Duodenal mucosa (tissue), 2 donors: ENCODE results near the gene NAGK.
"Not testable (repeated sequence)": the region's sequence is repeated elsewhere in the genome, so short reads cannot be mapped to it uniquely, and the experiment has no call there.

Experiments
- H3K27ac ChIP-seq: one replicate; pipeline ENCODE4 v1.7.0; 2013; ENCODE audit warnings: low read depth, low read length
- H3K27me3 ChIP-seq, 2 donors: one replicate each; pipeline ENCODE4 v1.7.0; 2013; ENCODE audit warnings: low read length in 2 of 2, control low read depth in 1 of 2; ENCODE audit not compliant: insufficient read depth in 2 of 2, control insufficient read depth in 1 of 2
- H3K36me3 ChIP-seq, 2 donors: one replicate each; pipeline ENCODE4 v1.7.0; 2013; ENCODE audit warnings: low read length in 2 of 2, control low read depth in 1 of 2; ENCODE audit not compliant: insufficient read depth in 2 of 2, control insufficient read depth in 1 of 2
- H3K4me1 ChIP-seq, 2 donors: one replicate each; pipeline ENCODE4 v1.7.0; 2013; ENCODE audit warnings: low read length in 2 of 2, control low read depth in 1 of 2; ENCODE audit not compliant: insufficient read depth in 2 of 2, control insufficient read depth in 1 of 2
- H3K4me3 ChIP-seq, 2 donors: one replicate each; pipeline ENCODE4 v1.7.0; 2013; ENCODE audit warnings: low read length in 2 of 2, low read depth in 1 of 2
- H3K9ac ChIP-seq, 2 donors: one replicate each; pipeline ENCODE4 v1.7.0; 2013; ENCODE audit warnings: low read length in 2 of 2, low read depth in 1 of 2
- H3K9me3 ChIP-seq, 2 donors: one replicate each; pipeline ENCODE4 v1.7.0; 2013; ENCODE audit warnings: low read length in 2 of 2, control low read depth in 1 of 2; ENCODE audit not compliant: control insufficient read depth in 1 of 2

The NAGK gene

GRCh38 chr2:71068218-71069035 is at the start of gene NAGK:
TSS of gene NAGK (plus strand) at chr2:71068648. CDS start at chr2:71068684, 36 bp downstream.
- peaks cover 14 to 37% of the 10 kb centered on the region in 2 donors for H3K4me1 ChIP-seq
- H3K4me3 ChIP-seq: peak within 1 kb of the TSS; percentile 92 to 93
- H3K27ac ChIP-seq: peak within 1 kb of the TSS; percentile 95
- no peaks in the 10 kb centered on the region for H3K9me3 ChIP-seq
- H3K27me3 ChIP-seq: no peaks in the 10 kb centered on the region
- peak within 1 kb of the TSS; percentile 91 to 98 for H3K9ac ChIP-seq
- peaks cover 2 to 12% of the 10 kb centered on the region in 2 donors for H3K36me3 ChIP-seq

GRCh38 chr2:71019989-71020388 is 48.5 kb upstream of the NAGK start:
- not testable (repeated sequence) for H3K9me3 ChIP-seq, H3K36me3 ChIP-seq, H3K9ac ChIP-seq, H3K27me3 ChIP-seq, H3K27ac ChIP-seq, H3K4me1 ChIP-seq, H3K4me3 ChIP-seq

- not testable (repeated sequence) for H3K9me3 ChIP-seq, H3K4me1 ChIP-seq, H3K27ac ChIP-seq, H3K27me3 ChIP-seq, H3K36me3 ChIP-seq, H3K9ac ChIP-seq, H3K4me3 ChIP-seq
These were observed 47.1 kb upstream of the NAGK start for GRCh38 chr2:71021394-71021793.

DNA sequence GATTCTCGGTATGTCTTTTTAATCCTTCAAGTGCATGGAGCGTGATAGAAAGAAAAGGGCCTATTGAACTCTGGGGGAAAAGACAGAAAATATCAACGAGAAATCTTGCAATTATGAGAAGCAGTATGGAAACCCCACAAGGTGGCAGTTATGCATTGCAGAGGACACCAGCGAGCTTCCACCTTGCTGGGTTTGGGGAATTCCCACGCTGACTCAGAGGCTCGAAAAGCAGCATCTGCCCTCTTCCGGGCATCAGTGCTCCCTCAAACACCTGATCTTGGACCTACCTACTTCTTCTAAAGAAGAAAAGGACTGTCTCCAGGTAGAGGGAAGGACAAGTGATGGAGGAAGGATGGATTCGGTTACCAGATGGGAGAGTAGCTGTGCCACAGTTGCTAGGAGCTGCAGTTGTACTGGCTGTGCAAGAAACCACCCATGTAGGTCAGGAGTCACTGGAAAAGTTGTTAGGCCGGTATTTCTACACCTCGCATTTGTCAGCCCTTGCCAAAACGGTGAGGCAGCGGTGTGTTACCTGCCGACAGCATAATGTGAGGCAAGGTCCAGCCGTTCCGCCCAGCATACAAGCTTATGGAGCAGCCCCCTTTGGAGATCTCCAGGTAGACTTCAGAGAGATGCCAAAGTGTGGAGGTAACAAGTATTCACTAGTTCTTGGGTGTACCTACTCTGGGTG is 44.8 kb upstream of the NAGK start:
- H3K9ac ChIP-seq, H3K9me3 ChIP-seq, H3K4me3 ChIP-seq, H3K36me3 ChIP-seq, H3K27ac ChIP-seq, H3K27me3 ChIP-seq, H3K4me1 ChIP-seq: not testable (repeated sequence)

DNA sequence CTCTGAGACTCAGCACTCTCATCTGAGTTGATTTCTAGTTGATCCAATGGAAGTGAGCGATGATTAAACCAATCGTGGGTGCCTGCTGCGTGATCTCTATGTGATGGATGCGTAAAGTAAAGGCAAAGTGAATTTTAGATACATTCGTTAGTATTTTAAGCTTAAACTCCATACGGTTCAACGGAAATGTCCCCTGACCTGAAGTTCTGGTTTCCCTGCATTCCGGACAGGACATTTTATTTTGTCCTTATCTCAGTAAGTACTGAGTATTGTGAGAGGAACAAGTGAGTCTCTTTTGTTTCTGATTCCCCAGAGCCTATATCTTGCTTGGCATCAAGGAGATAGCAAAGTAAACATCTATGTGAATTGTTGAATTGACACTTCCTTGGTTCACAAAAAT is 32.2 kb upstream of the NAGK start:
- not testable (repeated sequence) for H3K9me3 ChIP-seq, H3K27me3 ChIP-seq, H3K9ac ChIP-seq, H3K27ac ChIP-seq, H3K36me3 ChIP-seq, H3K4me1 ChIP-seq, H3K4me3 ChIP-seq

DNA sequence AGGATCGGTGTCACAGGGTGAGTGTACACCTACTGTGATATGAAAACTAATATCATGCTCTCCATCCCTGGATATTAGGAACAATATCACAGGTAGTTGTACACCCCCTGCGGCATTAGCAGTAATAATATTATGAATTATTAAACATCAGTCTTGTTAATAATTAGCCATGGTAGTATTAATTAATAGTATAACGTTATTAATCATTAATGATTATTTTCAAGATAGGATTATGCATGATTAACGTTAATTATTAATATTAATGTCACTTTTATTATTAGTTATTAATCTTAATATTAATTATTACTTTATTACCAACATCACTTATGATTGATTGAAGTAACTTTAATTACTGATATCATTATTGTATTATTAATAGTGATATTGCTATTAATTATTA is 26.2 kb upstream of the NAGK start:
- Histone ChIP-seq H3K4me3 (no peak overlapping the region), H3K36me3 (no peaks in the 10 kb centered on the region), H3K9me3 (no peaks in the 10 kb centered on the region), H3K4me1 (no peaks in the 10 kb centered on the region), H3K9ac (no peak overlapping the region), H3K27ac (no peak overlapping the region), H3K27me3 (no peaks in the 10 kb centered on the region)

DNA sequence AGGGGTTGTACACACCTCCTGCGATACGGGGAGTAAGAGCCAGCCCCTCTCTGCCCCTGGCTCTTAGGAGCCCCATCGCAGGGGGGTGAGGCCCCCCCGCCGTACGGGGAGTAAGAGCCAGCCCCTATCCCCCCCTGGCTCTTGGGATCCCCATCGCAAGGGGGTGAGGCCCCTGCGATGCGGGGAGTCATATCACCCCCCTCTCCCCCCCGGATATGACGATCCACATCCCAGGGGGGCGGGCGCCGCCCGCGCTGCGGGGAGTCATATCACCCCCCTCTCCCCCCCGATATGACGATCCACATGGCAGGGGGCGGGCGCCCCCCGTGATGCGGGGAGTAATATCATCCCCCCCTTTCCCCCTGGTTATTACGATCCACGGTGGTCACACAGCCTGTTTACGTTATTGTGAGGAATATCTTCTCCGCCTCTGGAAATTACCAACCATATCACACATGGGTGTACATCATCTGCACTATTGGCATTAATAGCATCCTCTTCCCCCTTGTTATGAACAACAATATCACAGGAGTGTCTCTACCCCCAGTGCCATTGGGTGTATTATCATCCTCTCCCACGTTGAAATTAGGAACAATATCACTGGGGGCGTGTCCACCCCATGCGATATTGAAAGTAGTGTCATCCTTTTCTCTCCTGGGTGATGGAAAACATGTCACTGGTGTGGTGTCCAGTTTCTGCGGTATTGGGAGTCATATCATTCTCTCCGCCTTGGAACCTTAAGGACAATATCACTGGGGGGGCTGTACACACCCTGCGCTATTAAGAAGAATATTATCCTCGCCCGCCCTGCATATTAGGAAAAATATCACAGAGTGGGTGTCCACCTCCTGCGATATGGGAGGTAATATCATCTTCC is 24.7 kb upstream of the NAGK start:
- H3K27ac ChIP-seq: no peak overlapping the region
- no peaks in the 10 kb centered on the region for H3K27me3 ChIP-seq
- H3K36me3 ChIP-seq: no peaks in the 10 kb centered on the region
- no peaks in the 10 kb centered on the region for H3K4me1 ChIP-seq
- H3K9me3 ChIP-seq: no peaks in the 10 kb centered on the region
- no peak overlapping the region for H3K9ac ChIP-seq
- no peak overlapping the region for H3K4me3 ChIP-seq

- no peak overlapping the region for H3K27ac ChIP-seq
- no peak overlapping the region for H3K9ac ChIP-seq
- no peaks in the 10 kb centered on the region for H3K27me3 ChIP-seq
- H3K9me3 ChIP-seq: no peaks in the 10 kb centered on the region
- H3K4me1 ChIP-seq: no peaks in the 10 kb centered on the region
- H3K36me3 ChIP-seq: no peaks in the 10 kb centered on the region
- no peak overlapping the region for H3K4me3 ChIP-seq
These were observed 23.3 kb upstream of the NAGK start for GRCh38 chr2:71045151-71045550.

- Histone ChIP-seq H3K9me3 (no peaks in the 10 kb centered on the region), H3K27me3 (no peaks in the 10 kb centered on the region), H3K36me3 (no peaks in the 10 kb centered on the region), H3K27ac (no peak overlapping the region), H3K4me3 (no peak overlapping the region), H3K9ac (no peak overlapping the region), H3K4me1 (no peaks in the 10 kb centered on the region)
These were observed 22.4 kb upstream of the NAGK start for GRCh38 chr2:71045865-71046548.
